ENCODE results near the gene WIZ. TPM values are rescaled to one million over a fixed set of nuclear protein-coding genes. Genes with fewer than 3 reads are reported as not detected.

The WIZ gene
- total and polyA plus RNA-seq, 2 of the 4 experiments (the other 2 are of a cell fraction), result 0.90 to 27.1 TPM

GRCh38 chr19:15381864-15382263 is 67.9 kb downstream of the WIZ start:
- in situ Hi-C loops (cut with MboI; ENCODE audit: low sequenced_read_pairs) (no loop called here), intact Hi-C loops (cut with micrococcal nuclease) (no loop called here), dilution Hi-C loops (cut with HindIII; ENCODE audit: low sequenced_read_pairs, unreplicated experiment) (no loop called here)
- no peak overlapping the region for H3K27ac ChIP-seq (ENCODE audit: insufficient read depth, low read length)
- no peak overlapping the region for H3K9ac ChIP-seq (ENCODE audit: low read depth, low read length)
- H3K9me3 ChIP-seq (ENCODE audit: control insufficient read depth, insufficient read depth, low read length), result no peaks in the 10 kb centered on the region
- H2BK20ac ChIP-seq (ENCODE audit: low read depth, low read length), result no peak overlapping the region
- peaks cover 10% of the 10 kb centered on the region for H3K4me1 ChIP-seq (ENCODE audit: control insufficient read depth, insufficient read depth, low read length)
- no peak overlapping the region for H4K5ac ChIP-seq (ENCODE audit: low read depth, low read length)
- H3K14ac ChIP-seq (replicated peaks; ENCODE audit: low read depth, low read length), result no peak overlapping the region
- no peak overlapping the region for H2AK5ac ChIP-seq (ENCODE audit: low read depth, low read length)
- H2BK15ac ChIP-seq (ENCODE audit: low read depth, low read length), result no peak overlapping the region
- no peak overlapping the region for H2AK9ac ChIP-seq (replicated peaks; ENCODE audit: low read depth, low read length, poor library complexity)
- no peak overlapping the region for H2BK5ac ChIP-seq (ENCODE audit: low read depth, low read length, poor library complexity, severe bottlenecking)
- H4K91ac ChIP-seq (ENCODE audit: insufficient read depth, low read depth, low read length), result no peak overlapping the region
- H2BK120ac ChIP-seq (ENCODE audit: low read depth, low read length), result no peak overlapping the region
- ATAC-seq (ENCODE audit: low read depth), result no peak
- CTCF ChIA-PET, result no interaction called here
- peaks cover 29% of the 10 kb centered on the region for H4K20me1 ChIP-seq (ENCODE audit: insufficient read depth, low read length)
- BruUV-seq (replicated peaks), result no TSS peak
- no peak overlapping the region for H4K8ac ChIP-seq (ENCODE audit: low read depth in 2 of 2, low read length in 2 of 2)
- no peak for DNase-seq
- peaks cover 12% of the 10 kb centered on the region for H3K36me3 ChIP-seq (ENCODE audit: control insufficient read depth, insufficient read depth, low read length)
- no peak overlapping the region for H3K4me3 ChIP-seq (ENCODE audit: insufficient read depth, low read depth, low read length)
- no peak overlapping the region for H3K4me2 ChIP-seq (ENCODE audit: low read depth, low read length)
- TF ChIP-seq BHLHE40 (IDR thresholded peaks at IDR 0.05; ENCODE audit: low read depth, low read length) (no peak), RCOR1 (IDR thresholded peaks at IDR 0.05; ENCODE audit: insufficient replicate concordance, low read length) (no peak), MAFK (IDR thresholded peaks at IDR 0.05; ENCODE audit: low read depth, low read length) (no peak), RAD21 (IDR thresholded peaks at IDR 0.05; ENCODE audit: low read length) (no peak)
- peaks cover 6 to 39% of the 10 kb centered on the region in 2 experiments for H3K79me1 ChIP-seq (ENCODE audit: low read depth in 1 of 2, low read length in 2 of 2)
- no peak overlapping the region for H3K4ac ChIP-seq (ENCODE audit: low read depth, low read length)
- H3K9me1 ChIP-seq (ENCODE audit: insufficient read depth, low read length), result peaks cover 5% of the 10 kb centered on the region
- no CpG with 5 or more reads among the region's 6 CpGs for WGBS, 2 experiments (ENCODE audit: extremely low coverage in 2 of 2, insufficient read length in 1 of 2)
- H3K27me3 ChIP-seq (ENCODE audit: control insufficient read depth, insufficient read depth, low read length), result no peaks in the 10 kb centered on the region
- no peak overlapping the region for H3K56ac ChIP-seq (ENCODE audit: extremely low read depth, insufficient read depth, low read length)
- H3K18ac ChIP-seq (ENCODE audit: low read depth, low read length), result no peak overlapping the region
- H2AFZ ChIP-seq (replicated peaks; ENCODE audit: low read length, poor library complexity), result no peak overlapping the region
- POLR2A ChIA-PET (ENCODE audit: unreplicated experiment), result no interaction called here
- no peak overlapping the region for H3K23ac ChIP-seq (ENCODE audit: low read depth, low read length)

Measured in IMR-90 (cell line).